ENCODE data around the gene AKNAD1.

GRCh38 chr1:108811611-108812010, 45.3 kb downstream of the AKNAD1 start:
- TF ChIP-seq EZH2phosphoT487 (IDR thresholded peaks at IDR 0.05; ENCODE audit: low read length), result no peak
- TF ChIP-seq CTCF (IDR thresholded peaks at IDR 0.05; ENCODE audit: low read length), result no peak
- no peak for TF ChIP-seq EZH2 (optimal IDR thresholded peaks at IDR 0.05; ENCODE audit: low read depth, low read length)
